ENCODE measurements around the gene CELA3B. TPM values are rescaled to one million over a fixed set of nuclear protein-coding genes. Genes with fewer than 3 reads are reported as not detected.
A peak's percentile ranks its signal among the peaks of the same experiment; 100 is the strongest.
"Not testable (repeated sequence)": the region's sequence is repeated elsewhere in the genome, so short reads cannot be mapped to it uniquely, and the experiment has no call there.

CELA3B gene
- total and polyA plus RNA-seq, 2 of the 13 experiments (the other 11 are each of a cell fraction or from before 2014, with no cell fraction given), result 0.34 TPM; not detected in 1

GRCh38 chr1:22005261-22006149 is 28.7 kb downstream of the CELA3B start (continued):
- TF ChIP-seq ZNF687 (CRISPR knock-in tag; IDR thresholded peaks at IDR 0.05), result peak; percentile 23; the same call in 1 of the 2 replicates

GRCh38 chr1:22006736-22007135 is 29.9 kb downstream of the CELA3B start:
- BruUV-seq (replicated peaks); intact Hi-C loops (cut with micrococcal nuclease; ENCODE audit: unreplicated experiment); H3K9me3 ChIP-seq (ENCODE audit: low read length); DNase-seq (ENCODE audit: low spot score); H3K27ac ChIP-seq (ENCODE audit: extremely low read length, insufficient read depth, low read length); H3K79me2 ChIP-seq (ENCODE audit: insufficient read depth, low read length); H3K36me3 ChIP-seq (replicated peaks in 1 of 2; ENCODE audit: control insufficient read depth in 1 of 2, insufficient read depth in 2 of 2, low read length in 2 of 2); CTCF ChIA-PET (ENCODE audit: low intra/inter-chr PET ratio, low total read pairs); in situ Hi-C loops (cut with HindIII; ENCODE audit: extremely low pct_ligation_motif_present, low pct_unique_long_range_greater_than_20kb); H3K4me3 ChIP-seq (replicated peaks in 1 of 3; ENCODE audit: insufficient read depth in 1 of 3, low read depth in 2 of 3, low read length in 3 of 3); ATAC-seq; H2AFZ ChIP-seq (ENCODE audit: low read length); POLR2A ChIA-PET; H3K27me3 ChIP-seq (ENCODE audit: control insufficient read depth in 1 of 2, insufficient read depth in 2 of 2, low read length in 2 of 2); FAIRE-seq; H4K20me1 ChIP-seq (ENCODE audit: insufficient read depth, low read length); H3K9ac ChIP-seq (ENCODE audit: insufficient read depth, low read depth, low read length): not testable (repeated sequence)
- peaks cover 24% of the 10 kb centered on the region for H3K4me1 ChIP-seq (ENCODE audit: insufficient read depth, low read length)
- WGBS (ENCODE audit: low lambda C conversion rate), result 51% methylated on average over 10 of the region's 13 CpGs
- H3K4me2 ChIP-seq (ENCODE audit: low read depth, low read length), result peak overlapping the region; percentile 7; the same call in 1 of the 2 replicates

- POLR2A ChIA-PET; H3K4me3 ChIP-seq (replicated peaks in 1 of 3; ENCODE audit: insufficient read depth in 1 of 3, low read depth in 2 of 3, low read length in 3 of 3); FAIRE-seq; intact Hi-C loops (cut with micrococcal nuclease; ENCODE audit: unreplicated experiment); H3K79me2 ChIP-seq (ENCODE audit: insufficient read depth, low read length); H3K9ac ChIP-seq (ENCODE audit: insufficient read depth, low read depth, low read length); H3K9me3 ChIP-seq (ENCODE audit: low read length); H2AFZ ChIP-seq (ENCODE audit: low read length); in situ Hi-C loops (cut with HindIII; ENCODE audit: extremely low pct_ligation_motif_present, low pct_unique_long_range_greater_than_20kb); BruUV-seq (replicated peaks); H4K20me1 ChIP-seq (ENCODE audit: insufficient read depth, low read length); H3K36me3 ChIP-seq (replicated peaks in 1 of 2; ENCODE audit: control insufficient read depth in 1 of 2, insufficient read depth in 2 of 2, low read length in 2 of 2); H3K27ac ChIP-seq (ENCODE audit: extremely low read length, insufficient read depth, low read length); CTCF ChIA-PET (ENCODE audit: low intra/inter-chr PET ratio, low total read pairs); H3K4me2 ChIP-seq (ENCODE audit: low read depth, low read length); ATAC-seq; DNase-seq (ENCODE audit: low spot score); H3K27me3 ChIP-seq (ENCODE audit: control insufficient read depth in 1 of 2, insufficient read depth in 2 of 2, low read length in 2 of 2): not testable (repeated sequence)
- WGBS (ENCODE audit: low lambda C conversion rate), result 37% methylated on average over 6 of the region's 10 CpGs
- peaks cover 19% of the 10 kb centered on the region for H3K4me1 ChIP-seq (ENCODE audit: insufficient read depth, low read length)
Measured at GRCh38 chr1:22007262-22007661, 30.4 kb downstream of the CELA3B start.

- CTCF ChIA-PET (ENCODE audit: low intra/inter-chr PET ratio, low total read pairs); in situ Hi-C loops (cut with HindIII; ENCODE audit: extremely low pct_ligation_motif_present, low pct_unique_long_range_greater_than_20kb): not testable (repeated sequence)
Measured at GRCh38 chr1:22009566-22009965, 32.7 kb downstream of the CELA3B start.

More at GRCh38 chr1:22009566-22009965, 32.7 kb downstream of the CELA3B start:
- H3K4me3 ChIP-seq (replicated peaks in 1 of 3; ENCODE audit: insufficient read depth in 1 of 3, low read depth in 2 of 3, low read length in 3 of 3); H3K9ac ChIP-seq (ENCODE audit: insufficient read depth, low read depth, low read length); FAIRE-seq; DNase-seq (ENCODE audit: low spot score); H3K4me2 ChIP-seq (ENCODE audit: low read depth, low read length); BruUV-seq (replicated peaks); H3K27ac ChIP-seq (ENCODE audit: extremely low read length, insufficient read depth, low read length); H2AFZ ChIP-seq (ENCODE audit: low read length); H4K20me1 ChIP-seq (ENCODE audit: insufficient read depth, low read length); POLR2A ChIA-PET; H3K9me3 ChIP-seq (ENCODE audit: low read length); H3K79me2 ChIP-seq (ENCODE audit: insufficient read depth, low read length); H3K36me3 ChIP-seq (replicated peaks in 1 of 2; ENCODE audit: control insufficient read depth in 1 of 2, insufficient read depth in 2 of 2, low read length in 2 of 2); H3K27me3 ChIP-seq (ENCODE audit: control insufficient read depth in 1 of 2, insufficient read depth in 2 of 2, low read length in 2 of 2); intact Hi-C loops (cut with micrococcal nuclease; ENCODE audit: unreplicated experiment); ATAC-seq: not testable (repeated sequence)
- peaks cover 13% of the 10 kb centered on the region for H3K4me1 ChIP-seq (ENCODE audit: insufficient read depth, low read length)
- WGBS (ENCODE audit: low lambda C conversion rate), result 63% methylated on average over 3 of the region's 11 CpGs

Data from HepG2 (cell line).